H9 (cell line): ENCODE data around the gene FAF1. TPM values are rescaled to one million over a fixed set of nuclear protein-coding genes. Genes with fewer than 3 reads are reported as not detected.

Experiments used
- DNase-seq: peaks from one replicate; pipeline ENCODE4 v3.0.0-alpha.2; 2017
- H2AFZ ChIP-seq: one replicate; pipeline ENCODE4 v1.6.1; 2013; ENCODE audit warnings: mild to moderate bottlenecking, low read length, control low read depth, moderate library complexity
- H2AK5ac ChIP-seq: 2 replicates; pipeline ENCODE4 v1.6.1; 2013; ENCODE audit warnings: low read length, control low read depth, mixed read lengths; ENCODE audit not compliant: insufficient read length
- H2BK120ac ChIP-seq: one replicate; pipeline ENCODE4 v1.6.1; 2013; ENCODE audit warnings: low read depth, mild to moderate bottlenecking, low read length, control low read depth, inconsistent platforms; ENCODE audit not compliant: poor library complexity, severe bottlenecking
- H2BK12ac ChIP-seq: 2 replicates; pipeline ENCODE4 v1.6.1; 2013; ENCODE audit warnings: low read length, control low read depth, mixed read lengths, low read depth; ENCODE audit not compliant: insufficient read length
- H2BK15ac ChIP-seq: 2 replicates; pipeline ENCODE4 v1.6.1; 2013; ENCODE audit warnings: low read depth, low read length, control low read depth
- H2BK20ac ChIP-seq: one replicate; pipeline ENCODE4 v1.6.1; 2013; ENCODE audit warnings: low read depth, mild to moderate bottlenecking, low read length, control low read depth, inconsistent platforms; ENCODE audit not compliant: poor library complexity, severe bottlenecking
- H2BK5ac ChIP-seq: 2 replicates; pipeline ENCODE4 v1.6.1; 2013; ENCODE audit warnings: low read length, control low read depth, mixed read lengths; ENCODE audit not compliant: insufficient read length
- H3K14ac ChIP-seq: 2 replicates; pipeline ENCODE4 v1.6.1; 2013; ENCODE audit warnings: low read length, control low read depth; ENCODE audit not compliant: insufficient read depth
- H3K18ac ChIP-seq: 2 replicates; pipeline ENCODE4 v1.6.1; 2013; ENCODE audit warnings: low read depth, mild to moderate bottlenecking, mixed read lengths, low read length, control low read depth; ENCODE audit not compliant: insufficient read length
- H3K23ac ChIP-seq: 2 replicates; pipeline ENCODE4 v1.6.1; 2013; ENCODE audit warnings: low read length, control low read depth, mixed read lengths, low read depth; ENCODE audit not compliant: insufficient read length
- H3K23me2 ChIP-seq: 2 replicates; pipeline ENCODE4 v1.6.1; 2013; ENCODE audit warnings: low read depth, mild to moderate bottlenecking, mixed read lengths, low read length, control low read depth; ENCODE audit not compliant: insufficient read length, poor library complexity, severe bottlenecking
- H3K27ac ChIP-seq: 2 replicates; pipeline ENCODE4 v1.5.1; 2013; ENCODE audit warnings: low read length, control low read depth, mixed read lengths, low read depth; ENCODE audit not compliant: insufficient read length
- H3K27me3 ChIP-seq: 2 replicates; pipeline ENCODE4 v1.6.1; 2013; ENCODE audit warnings: low read length, control low read depth, inconsistent platforms; ENCODE audit not compliant: insufficient read depth
- H3K4ac ChIP-seq: 2 replicates; pipeline ENCODE4 v1.6.1; 2013; ENCODE audit warnings: low read depth, mild to moderate bottlenecking, control low read depth, inconsistent platforms, low read length, moderate library complexity
- H3K4me1 ChIP-seq: 2 replicates; pipeline ENCODE4 v1.6.1; 2013; ENCODE audit warnings: low read length, control low read depth, inconsistent platforms; ENCODE audit not compliant: insufficient read depth
- H3K4me2 ChIP-seq: 2 replicates; pipeline ENCODE4 v1.6.1; 2013; ENCODE audit warnings: low read length, control low read depth, mixed read lengths; ENCODE audit not compliant: insufficient read length, insufficient read depth
- H3K56ac ChIP-seq: 2 replicates; pipeline ENCODE4 v1.6.1; 2013; ENCODE audit warnings: low read depth, mild to moderate bottlenecking, mixed read lengths, low read length, control low read depth; ENCODE audit not compliant: insufficient read length
- H3K79me1 ChIP-seq: 2 replicates; pipeline ENCODE4 v1.6.1; 2013; ENCODE audit warnings: low read depth, mild to moderate bottlenecking, moderate library complexity, low read length, control low read depth, inconsistent platforms; ENCODE audit not compliant: insufficient read depth, poor library complexity, severe bottlenecking
- H3K79me2 ChIP-seq: 2 replicates; pipeline ENCODE4 v1.6.1; 2013; ENCODE audit warnings: low read length, control low read depth, inconsistent platforms; ENCODE audit not compliant: insufficient read depth
- H3K9ac ChIP-seq: 2 replicates; pipeline ENCODE4 v1.6.1; 2013; ENCODE audit warnings: low read length, control low read depth, mixed read lengths; ENCODE audit not compliant: insufficient read length; ENCODE audit errors: extremely low read depth
- H3K9me3 ChIP-seq: one replicate; pipeline ENCODE4 v1.6.1; 2013; ENCODE audit warnings: low read depth, low read length, inconsistent platforms; ENCODE audit not compliant: control insufficient read depth
- H3T11ph ChIP-seq: one replicate; pipeline ENCODE4 v1.6.1; 2013; ENCODE audit warnings: mild to moderate bottlenecking, low read length, control low read depth, inconsistent platforms
- H4K20me1 ChIP-seq: one replicate; pipeline ENCODE4 v1.6.1; 2013; ENCODE audit not compliant: control insufficient read depth, insufficient read length, insufficient read depth
- H4K5ac ChIP-seq: 2 replicates; pipeline ENCODE4 v1.6.1; 2013; ENCODE audit warnings: low read depth, mild to moderate bottlenecking, mixed read lengths, low read length, control low read depth; ENCODE audit not compliant: insufficient read length
- H4K8ac ChIP-seq: replicated peaks from 2 replicates; pipeline ENCODE4 v1.6.1; 2013; ENCODE audit warnings: low read length, control low read depth, mixed read lengths, low read depth; ENCODE audit not compliant: insufficient read length
- H4K91ac ChIP-seq: 2 replicates; pipeline ENCODE4 v1.6.1; 2013; ENCODE audit warnings: low read depth, mild to moderate bottlenecking, moderate library complexity, mixed read lengths, low read length, control low read depth; ENCODE audit not compliant: insufficient read length
- H3K27ac Mint-ChIP-seq, 3 experiments: 2 replicates in 2 of 3; 3 replicates in 1 of 3; pipeline ENCODE4 v1.8.0; 2020 to 2021; ENCODE audit warnings: mixed read lengths in 3 of 3, mild to moderate bottlenecking in 1 of 3, moderate library complexity in 1 of 3
- H3K27me3 Mint-ChIP-seq: 2 replicates; pipeline ENCODE4 v1.8.0; 2021; ENCODE audit warnings: low read depth, mild to moderate bottlenecking, moderate library complexity, mixed read lengths
- H3K36me3 Mint-ChIP-seq, 3 experiments: 2 replicates in 2 of 3; 3 replicates in 1 of 3; pipeline ENCODE4 v1.8.0; 2020 to 2021; ENCODE audit warnings: low read depth in 3 of 3, mixed read lengths in 3 of 3; ENCODE audit not compliant: insufficient read depth in 1 of 3
- H3K4me1 Mint-ChIP-seq, 2 experiments: 2 replicates each; pipeline ENCODE4 v1.8.0; 2020; ENCODE audit warnings: mixed read lengths in 2 of 2
- H3K4me3 Mint-ChIP-seq, 2 experiments: 2 replicates in 1 of 2; 3 replicates in 1 of 2; pipeline ENCODE4 v1.8.0; 2020 to 2021; ENCODE audit warnings: mild to moderate bottlenecking in 2 of 2, mixed read lengths in 2 of 2, moderate library complexity in 1 of 2
- H3K9me3 Mint-ChIP-seq, 2 experiments: 2 replicates in 1 of 2; 3 replicates in 1 of 2; pipeline ENCODE4 v1.8.0; 2020; ENCODE audit warnings: mild to moderate bottlenecking in 2 of 2, mixed read lengths in 2 of 2, moderate library complexity in 1 of 2
- WGBS: extraction: QIAGEN DNeasy Blood & Tissue Kit; methylation state at CpG from one replicate; pipeline ENCODE4 v1.1.7; 2013; ENCODE audit warnings: missing lambda C conversion rate, low lambda C conversion rate, mixed read lengths; ENCODE audit not compliant: insufficient read length; ENCODE audit errors: extremely low coverage; 5-methylcytosine and 5-hydroxymethylcytosine counted together
- total RNA-seq: library from RNA; stranded (reverse); gene quantifications from 2 replicates; pipeline ENCODE4 v1.2.1, GENCODE V29; 2021
- TF ChIP-seq, protein P1 (sequence below): fragments of 200-600 bp; sonication (generic); conservative IDR thresholded peaks from 3 replicates; pipeline ENCODE4 v1.8.0; 2021; ENCODE audit warnings: antibody characterized with exemption, mild to moderate bottlenecking

FAF1 gene
- total RNA-seq, 1 experiment from 2014 or later: 60.8 TPM

- H3K56ac ChIP-seq: no peak overlapping the region
- H3K4me1 ChIP-seq: no peaks in the 10 kb centered on the region
- H3K36me3 Mint-ChIP-seq: no peaks in the 10 kb centered on the region
- H4K20me1 ChIP-seq: no peaks in the 10 kb centered on the region
- no peak overlapping the region for H2BK120ac ChIP-seq
- no peak overlapping the region for H2BK5ac ChIP-seq
- H3K27me3 Mint-ChIP-seq: peaks cover 95% of the 10 kb centered on the region
- peaks cover 59% of the 10 kb centered on the region for H3K27me3 ChIP-seq
- peaks cover 13 to 30% of the 10 kb centered on the region in 2 experiments for H3K4me1 Mint-ChIP-seq
- DNase-seq: no peak
- H2AK5ac ChIP-seq: no peak overlapping the region
- H3K9me3 ChIP-seq: no peaks in the 10 kb centered on the region
- no peak overlapping the region for H2AFZ ChIP-seq
- no peak overlapping the region for H3K27ac ChIP-seq
- H2BK20ac ChIP-seq: no peak overlapping the region
- H3T11ph ChIP-seq: no peak overlapping the region
- no peak overlapping the region for H4K5ac ChIP-seq
- H3K27ac Mint-ChIP-seq: no peak overlapping the region
- H3K18ac ChIP-seq: no peak overlapping the region
- no peak overlapping the region for H2BK12ac ChIP-seq
- H3K23ac ChIP-seq: no peak overlapping the region
- peaks cover 17% of the 10 kb centered on the region for H3K23me2 ChIP-seq
- H4K8ac ChIP-seq: no peak overlapping the region
- no peak overlapping the region for H3K14ac ChIP-seq
- no peaks in the 10 kb centered on the region for H3K79me1 ChIP-seq
- no peaks in the 10 kb centered on the region for H3K79me2 ChIP-seq
- peak overlapping the region in 1 of 2 experiments; percentile 20; a peak in 1 of 5 replicates for H3K4me3 Mint-ChIP-seq
- no peak overlapping the region for H3K4me2 ChIP-seq
- peaks cover under 1 to 3% of the 10 kb centered on the region in 2 experiments; a peak in 2 of 5 replicates for H3K9me3 Mint-ChIP-seq
- H3K9ac ChIP-seq: no peak overlapping the region
- H2BK15ac ChIP-seq: no peak overlapping the region
- WGBS: no CpG with 5 or more reads among the region's 7 CpGs
- TF ChIP-seq, protein P1, sequence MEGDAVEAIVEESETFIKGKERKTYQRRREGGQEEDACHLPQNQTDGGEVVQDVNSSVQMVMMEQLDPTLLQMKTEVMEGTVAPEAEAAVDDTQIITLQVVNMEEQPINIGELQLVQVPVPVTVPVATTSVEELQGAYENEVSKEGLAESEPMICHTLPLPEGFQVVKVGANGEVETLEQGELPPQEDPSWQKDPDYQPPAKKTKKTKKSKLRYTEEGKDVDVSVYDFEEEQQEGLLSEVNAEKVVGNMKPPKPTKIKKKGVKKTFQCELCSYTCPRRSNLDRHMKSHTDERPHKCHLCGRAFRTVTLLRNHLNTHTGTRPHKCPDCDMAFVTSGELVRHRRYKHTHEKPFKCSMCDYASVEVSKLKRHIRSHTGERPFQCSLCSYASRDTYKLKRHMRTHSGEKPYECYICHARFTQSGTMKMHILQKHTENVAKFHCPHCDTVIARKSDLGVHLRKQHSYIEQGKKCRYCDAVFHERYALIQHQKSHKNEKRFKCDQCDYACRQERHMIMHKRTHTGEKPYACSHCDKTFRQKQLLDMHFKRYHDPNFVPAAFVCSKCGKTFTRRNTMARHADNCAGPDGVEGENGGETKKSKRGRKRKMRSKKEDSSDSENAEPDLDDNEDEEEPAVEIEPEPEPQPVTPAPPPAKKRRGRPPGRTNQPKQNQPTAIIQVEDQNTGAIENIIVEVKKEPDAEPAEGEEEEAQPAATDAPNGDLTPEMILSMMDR: no peak
- no peak overlapping the region for H4K91ac ChIP-seq
- no peak overlapping the region for H3K4ac ChIP-seq
Observed at GRCh38 chr1:50970931-50971582, 11.0 kb upstream of the FAF1 start.
